GM12878 (cell line): Measurements from ENCODE around the gene TRIM67. TPM values are rescaled to one million over a fixed set of nuclear protein-coding genes. Genes with fewer than 3 reads are reported as not detected.

Experiments used
- ATAC-seq: fragments of 200-7000 bp; cut with Tn5 transposase; 3 replicates; pipeline ENCODE4 v1.9.1; 2020; ENCODE audit warnings: mild to moderate bottlenecking, moderate library complexity
- BruUV-seq: library from RNA; stranded (reverse); fragments of 400-500 nt; replicated peaks from 2 replicates; lab custom pipeline; 2021; lab: Mats Ljungman, UMichigan
- CTCF ChIA-PET: fragments of 300-600 bp; sonication (Branson Sonifier 250); formaldehyde crosslinking; extraction: SDS; loops from one replicate; lab custom pipeline; 2021; ENCODE audit warnings: inconsistent platforms; lab: Yijun Ruan, JAX
- POLR2A ChIA-PET: fragments of 350-600 bp; formaldehyde crosslinking; extraction: SDS; loops from one replicate; lab custom pipeline; 2021; ENCODE audit warnings: inconsistent platforms; lab: Charles Lee
- RAD21 ChIA-PET: fragments of 300-600 bp; sonication (Branson Sonifier 250); formaldehyde crosslinking; loops from one replicate; lab custom pipeline; 2023; ENCODE audit warnings: antibody characterized with exemption; ENCODE audit not compliant: unreplicated experiment; lab: Charles Lee
- SMC1A ChIA-PET: fragments of 300-600 bp; sonication (Branson Sonifier 250); formaldehyde crosslinking; loops from one replicate; lab custom pipeline; 2023; ENCODE audit not compliant: unreplicated experiment, uncharacterized antibody; lab: Charles Lee
- DNase-seq: peaks from one replicate; pipeline ENCODE4 v3.0.0-alpha.2; 2011; ENCODE audit warnings: low read depth, low spot score
- FAIRE-seq: peaks from 3 replicates; lab custom pipeline; 2011; peaks lifted over from hg19 to GRCh38; lab: Jason Lieb, UNC
- H2AFZ ChIP-seq: 2 replicates; pipeline ENCODE4 v1.6.0; 2011; ENCODE audit warnings: low read depth, low read length, control low read depth; ENCODE audit not compliant: control insufficient read depth
- H3K27ac ChIP-seq: 2 replicates; pipeline ENCODE4 v1.5.1; 2011; ENCODE audit warnings: control low read depth; ENCODE audit not compliant: control insufficient read depth, insufficient read depth
- H3K27me3 ChIP-seq, 2 experiments: replicated peaks in 1 of 2; 2 replicates each; pipeline versions ENCODE4 v1.6.0 to v1.6.1; 2011; ENCODE audit warnings: low read length in 1 of 2; ENCODE audit not compliant: control insufficient read depth in 2 of 2, insufficient read depth in 2 of 2
- H3K36me3 ChIP-seq, 2 experiments: 2 replicates each; pipeline ENCODE4 v1.5.1; 2011; ENCODE audit warnings: low read length in 1 of 2; ENCODE audit not compliant: control insufficient read depth in 2 of 2, insufficient read depth in 2 of 2
- H3K4me1 ChIP-seq: 2 replicates; pipeline ENCODE4 v1.6.1; 2011; ENCODE audit warnings: mild to moderate bottlenecking, low read length, moderate library complexity, mixed read lengths; ENCODE audit not compliant: control insufficient read depth, insufficient read depth
- H3K4me2 ChIP-seq: 2 replicates; pipeline ENCODE4 v1.6.0; 2011; ENCODE audit warnings: control low read depth; ENCODE audit not compliant: control insufficient read depth, insufficient read depth
- H3K4me3 ChIP-seq: fragments of 200-600 bp; sonication (generic); 2 replicates; pipeline ENCODE4 v1.5.1; 2016
- H3K79me2 ChIP-seq: 2 replicates; pipeline ENCODE4 v1.6.0; 2011; ENCODE audit warnings: low read length; ENCODE audit not compliant: control insufficient read depth, insufficient read depth
- H3K9ac ChIP-seq: 2 replicates; pipeline ENCODE4 v1.8.0; 2011; ENCODE audit warnings: low read length, control low read depth, mixed read lengths; ENCODE audit not compliant: control insufficient read depth, insufficient read depth
- H3K9me3 ChIP-seq: replicated peaks from 3 replicates; pipeline ENCODE4 v1.5.1; 2011; ENCODE audit warnings: mild to moderate bottlenecking, low read length; ENCODE audit not compliant: control insufficient read depth, insufficient read depth
- H4K20me1 ChIP-seq: 2 replicates; pipeline ENCODE4 v1.6.0; 2011; ENCODE audit not compliant: control insufficient read depth, insufficient read depth
- CHD4 ChIP-seq: fragments of 200-600 bp; sonication (generic); IDR thresholded peaks from 2 replicates; pipeline ENCODE4 v1.6.1; 2016; ENCODE audit warnings: mild to moderate bottlenecking
- JUNB ChIP-seq: IDR thresholded peaks from 2 replicates; pipeline ENCODE4 v1.6.1; 2016; ENCODE audit warnings: antibody characterized with exemption, mild to moderate bottlenecking
- NFXL1 ChIP-seq: fragments of 450-650 bp; IDR thresholded peaks from 2 replicates; pipeline ENCODE4 v1.6.1; 2017; ENCODE audit warnings: antibody characterized with exemption, mild to moderate bottlenecking, borderline replicate concordance
- PAX8 ChIP-seq: fragments of 450-650 bp; IDR thresholded peaks from 2 replicates; pipeline ENCODE4 v1.6.1; 2017; ENCODE audit warnings: mild to moderate bottlenecking, moderate library complexity
- PML ChIP-seq: IDR thresholded peaks from 2 replicates; pipeline ENCODE4 v1.6.1; 2012; ENCODE audit warnings: low read length, inconsistent platforms
- POU2F2 ChIP-seq: IDR thresholded peaks from 3 replicates; pipeline ENCODE4 v1.6.1; 2011; ENCODE audit warnings: low read depth, mild to moderate bottlenecking, low read length, borderline replicate concordance
- RAD51 ChIP-seq: fragments of 450-650 bp; IDR thresholded peaks from 2 replicates; pipeline ENCODE4 v1.6.1; 2016; ENCODE audit warnings: moderate library complexity, mild to moderate bottlenecking, inconsistent platforms
- SMAD5 ChIP-seq: IDR thresholded peaks from 2 replicates; pipeline ENCODE4 v1.6.1; 2016; ENCODE audit warnings: antibody characterized with exemption, low read depth
- TAF1 ChIP-seq: IDR thresholded peaks from 2 replicates; pipeline ENCODE4 v1.6.1; 2011; ENCODE audit warnings: mild to moderate bottlenecking, low read depth, low read length, borderline replicate concordance
- ZNF217 ChIP-seq: fragments of 450-650 bp; IDR thresholded peaks from 2 replicates; pipeline ENCODE4 v1.6.1; 2017; ENCODE audit warnings: antibody characterized with exemption, mild to moderate bottlenecking
- WGBS: methylation state at CpG from one replicate; pipeline ENCODE4 v1.1.6; 2016; ENCODE audit warnings: low lambda C conversion rate; ENCODE audit not compliant: insufficient replicate concordance, insufficient coverage; ENCODE audit errors: missing lambda C conversion rate; 5-methylcytosine and 5-hydroxymethylcytosine counted together
- in situ Hi-C: fragments of 300-500 bp; cut with MboI; formaldehyde crosslinking; loops from 9 replicates; pipeline ENCODE4 v1.14.3; 2018; ENCODE audit warnings: mixed read lengths
- intact Hi-C: fragments of 100-400 bp; cut with micrococcal nuclease; formaldehyde crosslinking; loops from one replicate; pipeline ENCODE4 v1.14.2; 2022; ENCODE audit not compliant: unreplicated experiment
- polyA plus RNA-seq, 11 experiments: library from polyadenylated mRNA; depleted of rRNA in 4 of 11; unstranded in 6 of 11; stranded (reverse) in 5 of 11; fragments of >200 nt; fragmentation: Nextera tagmentation in 4 of 11; fragmentation: Illumina TruSeq in 1 of 11; extraction: Ambion mirVana in 4 of 11; extraction: Trizol in 1 of 11; gene quantifications; 1 replicate in 1 of 11; 2 replicates in 10 of 11; pipeline versions ENCODE4 v1.2.1 to v1.2.3, GENCODE V29; 2011 to 2016; ENCODE audit warnings: inconsistent platforms in 2 of 11, missing spikeins in 2 of 11, low read depth in 1 of 11
- total RNA-seq, 4 experiments: library from RNA; depleted of rRNA in 3 of 4; stranded (reverse); fragments of >200 nt in 3 of 4; fragmentation: Illumina TruSeq in 1 of 4; extraction: Trizol in 1 of 4; gene quantifications; 2 replicates each; pipeline versions ENCODE4 v1.2.1 to v1.2.3, GENCODE V29; 2013 to 2021
- TF ChIP-seq, protein P1 (sequence below): IDR thresholded peaks from 2 replicates; pipeline ENCODE4 v1.6.1; 2012; ENCODE audit warnings: low read depth, low read length, improper control_type of control experiment
- TF ChIP-seq, protein P2 (sequence below): IDR thresholded peaks from 2 replicates; pipeline ENCODE4 v1.6.1; 2012; ENCODE audit warnings: mild to moderate bottlenecking, low read depth, low read length
- TF ChIP-seq, protein P3 (sequence below): IDR thresholded peaks from 2 replicates; pipeline ENCODE4 v1.6.1; 2012; ENCODE audit warnings: improper control_type of control experiment, low read depth, low read length; ENCODE audit not compliant: insufficient replicate concordance

The TRIM67 gene
- total and polyA plus RNA-seq, 10 of the 15 experiments (the other 5 are each of a cell fraction or from before 2014, with no cell fraction given): under 0.01 to 0.01 TPM; not detected in 8

DNA sequence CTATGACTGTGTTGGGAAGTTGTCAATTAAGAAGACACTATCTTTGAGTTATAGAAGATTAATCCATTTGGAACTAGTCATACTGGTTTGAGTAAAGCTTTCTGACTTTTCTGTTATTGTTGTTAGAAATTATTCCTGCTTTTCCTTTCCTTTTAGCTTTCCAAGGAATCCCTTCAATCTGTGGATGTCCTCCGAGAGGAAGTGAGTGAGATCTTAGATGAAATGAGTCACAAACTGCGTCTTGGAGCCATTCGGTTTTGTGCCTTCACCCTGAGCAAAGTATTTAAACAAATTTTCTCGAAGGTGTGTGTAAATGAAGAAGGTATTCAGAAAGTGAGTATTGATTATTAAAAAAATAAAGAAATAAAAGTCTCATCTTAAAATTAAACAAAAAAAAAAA lies 98.5 kb downstream of the TRIM67 start:
- intact Hi-C loops: no loop called here
- ChIA-PET SMC1A (no interaction called here), POLR2A (no interaction called here), RAD21 (no interaction called here), CTCF (interaction anchor here (0.6 to 1.3 kb wide), 3 partner anchors 10 to 279 kb away, joined by 3 read pairs; no protein-coding TSS in a partner anchor)
- no peaks in the 10 kb centered on the region for H3K79me2 ChIP-seq
- H3K27me3 ChIP-seq: no peaks in the 10 kb centered on the region
- H4K20me1 ChIP-seq: no peaks in the 10 kb centered on the region
- no peak overlapping the region for H2AFZ ChIP-seq
- no peak overlapping the region for H3K9ac ChIP-seq
- peaks cover 22% of the 10 kb centered on the region for H3K9me3 ChIP-seq
- H3K4me1 ChIP-seq: no peaks in the 10 kb centered on the region
- H3K36me3 ChIP-seq: peaks cover 3 to 45% of the 10 kb centered on the region in 2 experiments
- no peak overlapping the region for H3K27ac ChIP-seq
- no peak for ATAC-seq
- BruUV-seq: no TSS peak
- TF ChIP-seq, protein P1, sequence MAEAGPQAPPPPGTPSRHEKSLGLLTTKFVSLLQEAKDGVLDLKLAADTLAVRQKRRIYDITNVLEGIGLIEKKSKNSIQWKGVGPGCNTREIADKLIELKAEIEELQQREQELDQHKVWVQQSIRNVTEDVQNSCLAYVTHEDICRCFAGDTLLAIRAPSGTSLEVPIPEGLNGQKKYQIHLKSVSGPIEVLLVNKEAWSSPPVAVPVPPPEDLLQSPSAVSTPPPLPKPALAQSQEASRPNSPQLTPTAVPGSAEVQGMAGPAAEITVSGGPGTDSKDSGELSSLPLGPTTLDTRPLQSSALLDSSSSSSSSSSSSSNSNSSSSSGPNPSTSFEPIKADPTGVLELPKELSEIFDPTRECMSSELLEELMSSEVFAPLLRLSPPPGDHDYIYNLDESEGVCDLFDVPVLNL: no peak
- TF ChIP-seq JUNB: no peak
- no peak for TF ChIP-seq PAX8
- TF ChIP-seq RAD51: no peak
- no peak for TF ChIP-seq PML
- TF ChIP-seq, protein P2, sequence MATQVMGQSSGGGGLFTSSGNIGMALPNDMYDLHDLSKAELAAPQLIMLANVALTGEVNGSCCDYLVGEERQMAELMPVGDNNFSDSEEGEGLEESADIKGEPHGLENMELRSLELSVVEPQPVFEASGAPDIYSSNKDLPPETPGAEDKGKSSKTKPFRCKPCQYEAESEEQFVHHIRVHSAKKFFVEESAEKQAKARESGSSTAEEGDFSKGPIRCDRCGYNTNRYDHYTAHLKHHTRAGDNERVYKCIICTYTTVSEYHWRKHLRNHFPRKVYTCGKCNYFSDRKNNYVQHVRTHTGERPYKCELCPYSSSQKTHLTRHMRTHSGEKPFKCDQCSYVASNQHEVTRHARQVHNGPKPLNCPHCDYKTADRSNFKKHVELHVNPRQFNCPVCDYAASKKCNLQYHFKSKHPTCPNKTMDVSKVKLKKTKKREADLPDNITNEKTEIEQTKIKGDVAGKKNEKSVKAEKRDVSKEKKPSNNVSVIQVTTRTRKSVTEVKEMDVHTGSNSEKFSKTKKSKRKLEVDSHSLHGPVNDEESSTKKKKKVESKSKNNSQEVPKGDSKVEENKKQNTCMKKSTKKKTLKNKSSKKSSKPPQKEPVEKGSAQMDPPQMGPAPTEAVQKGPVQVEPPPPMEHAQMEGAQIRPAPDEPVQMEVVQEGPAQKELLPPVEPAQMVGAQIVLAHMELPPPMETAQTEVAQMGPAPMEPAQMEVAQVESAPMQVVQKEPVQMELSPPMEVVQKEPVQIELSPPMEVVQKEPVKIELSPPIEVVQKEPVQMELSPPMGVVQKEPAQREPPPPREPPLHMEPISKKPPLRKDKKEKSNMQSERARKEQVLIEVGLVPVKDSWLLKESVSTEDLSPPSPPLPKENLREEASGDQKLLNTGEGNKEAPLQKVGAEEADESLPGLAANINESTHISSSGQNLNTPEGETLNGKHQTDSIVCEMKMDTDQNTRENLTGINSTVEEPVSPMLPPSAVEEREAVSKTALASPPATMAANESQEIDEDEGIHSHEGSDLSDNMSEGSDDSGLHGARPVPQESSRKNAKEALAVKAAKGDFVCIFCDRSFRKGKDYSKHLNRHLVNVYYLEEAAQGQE: no peak
- no peak for TF ChIP-seq SMAD5
- TF ChIP-seq POU2F2: no peak
- TF ChIP-seq TAF1: no peak
- TF ChIP-seq CHD4: no peak
- TF ChIP-seq NFXL1: no peak
- no peak for TF ChIP-seq ZNF217
- TF ChIP-seq, protein P3, sequence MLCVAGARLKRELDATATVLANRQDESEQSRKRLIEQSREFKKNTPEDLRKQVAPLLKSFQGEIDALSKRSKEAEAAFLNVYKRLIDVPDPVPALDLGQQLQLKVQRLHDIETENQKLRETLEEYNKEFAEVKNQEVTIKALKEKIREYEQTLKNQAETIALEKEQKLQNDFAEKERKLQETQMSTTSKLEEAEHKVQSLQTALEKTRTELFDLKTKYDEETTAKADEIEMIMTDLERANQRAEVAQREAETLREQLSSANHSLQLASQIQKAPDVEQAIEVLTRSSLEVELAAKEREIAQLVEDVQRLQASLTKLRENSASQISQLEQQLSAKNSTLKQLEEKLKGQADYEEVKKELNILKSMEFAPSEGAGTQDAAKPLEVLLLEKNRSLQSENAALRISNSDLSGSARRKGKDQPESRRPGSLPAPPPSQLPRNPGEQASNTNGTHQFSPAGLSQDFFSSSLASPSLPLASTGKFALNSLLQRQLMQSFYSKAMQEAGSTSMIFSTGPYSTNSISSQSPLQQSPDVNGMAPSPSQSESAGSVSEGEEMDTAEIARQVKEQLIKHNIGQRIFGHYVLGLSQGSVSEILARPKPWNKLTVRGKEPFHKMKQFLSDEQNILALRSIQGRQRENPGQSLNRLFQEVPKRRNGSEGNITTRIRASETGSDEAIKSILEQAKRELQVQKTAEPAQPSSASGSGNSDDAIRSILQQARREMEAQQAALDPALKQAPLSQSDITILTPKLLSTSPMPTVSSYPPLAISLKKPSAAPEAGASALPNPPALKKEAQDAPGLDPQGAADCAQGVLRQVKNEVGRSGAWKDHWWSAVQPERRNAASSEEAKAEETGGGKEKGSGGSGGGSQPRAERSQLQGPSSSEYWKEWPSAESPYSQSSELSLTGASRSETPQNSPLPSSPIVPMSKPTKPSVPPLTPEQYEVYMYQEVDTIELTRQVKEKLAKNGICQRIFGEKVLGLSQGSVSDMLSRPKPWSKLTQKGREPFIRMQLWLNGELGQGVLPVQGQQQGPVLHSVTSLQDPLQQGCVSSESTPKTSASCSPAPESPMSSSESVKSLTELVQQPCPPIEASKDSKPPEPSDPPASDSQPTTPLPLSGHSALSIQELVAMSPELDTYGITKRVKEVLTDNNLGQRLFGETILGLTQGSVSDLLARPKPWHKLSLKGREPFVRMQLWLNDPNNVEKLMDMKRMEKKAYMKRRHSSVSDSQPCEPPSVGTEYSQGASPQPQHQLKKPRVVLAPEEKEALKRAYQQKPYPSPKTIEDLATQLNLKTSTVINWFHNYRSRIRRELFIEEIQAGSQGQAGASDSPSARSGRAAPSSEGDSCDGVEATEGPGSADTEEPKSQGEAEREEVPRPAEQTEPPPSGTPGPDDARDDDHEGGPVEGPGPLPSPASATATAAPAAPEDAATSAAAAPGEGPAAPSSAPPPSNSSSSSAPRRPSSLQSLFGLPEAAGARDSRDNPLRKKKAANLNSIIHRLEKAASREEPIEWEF: no peak
- DNase-seq: no peak
- no peak for FAIRE-seq
- no peak overlapping the region for H3K4me2 ChIP-seq
- no peak overlapping the region for H3K4me3 ChIP-seq
- WGBS: 98% methylated on average over 4 of the region's 4 CpGs
- in situ Hi-C loops: no loop called here
